NCI-H187 treated with DMSO at 0.1 percent for 48 hours (cell line): ENCODE data around the gene MOGAT1.
"Not testable (repeated sequence)": the region's sequence is repeated elsewhere in the genome, so short reads cannot be mapped to it uniquely, and the experiment has no call there.

ENCODE experiments used
- DNase-seq: peaks from one replicate; lab custom pipeline; 2025; lab: John Stamatoyannopoulos, UW

MOGAT1 gene

DNA sequence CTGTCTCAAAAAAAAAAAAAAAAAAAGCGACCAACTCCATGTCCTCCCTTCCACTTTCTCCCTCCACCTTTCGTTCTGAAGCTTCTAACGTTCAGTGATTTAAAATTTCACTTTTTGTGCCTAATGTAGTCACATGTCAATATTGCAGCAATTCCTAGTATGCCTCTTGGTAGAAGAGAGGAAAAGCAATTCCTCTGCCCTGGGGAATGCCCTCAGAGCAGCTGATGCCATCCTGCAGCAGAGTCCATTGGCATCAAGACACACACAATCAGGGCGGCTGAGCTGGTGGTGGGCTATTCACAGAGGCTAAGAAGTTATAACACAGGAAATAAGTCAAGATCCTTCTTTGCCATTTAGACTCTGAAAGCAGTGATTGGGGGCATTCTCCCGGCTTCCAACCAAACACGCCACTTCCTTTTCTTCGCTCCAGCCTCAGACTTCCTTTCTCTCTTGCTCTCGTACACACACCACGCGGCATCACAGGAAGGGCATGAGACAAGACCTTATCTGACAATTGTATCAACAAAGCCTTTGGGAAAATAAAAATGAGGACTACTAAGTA lies 71.9 kb downstream of the MOGAT1 start:
- no peak for DNase-seq

- no peak for DNase-seq
Measured at GRCh38 chr2:222745836-222746559, 74.5 kb downstream of the MOGAT1 start.

GRCh38 chr2:222747526-222748160 lies 76.2 kb downstream of the MOGAT1 start:
- no peak for DNase-seq

GRCh38 chr2:222750533-222750932 lies 79.1 kb downstream of the MOGAT1 start:
- DNase-seq = no peak

DNA sequence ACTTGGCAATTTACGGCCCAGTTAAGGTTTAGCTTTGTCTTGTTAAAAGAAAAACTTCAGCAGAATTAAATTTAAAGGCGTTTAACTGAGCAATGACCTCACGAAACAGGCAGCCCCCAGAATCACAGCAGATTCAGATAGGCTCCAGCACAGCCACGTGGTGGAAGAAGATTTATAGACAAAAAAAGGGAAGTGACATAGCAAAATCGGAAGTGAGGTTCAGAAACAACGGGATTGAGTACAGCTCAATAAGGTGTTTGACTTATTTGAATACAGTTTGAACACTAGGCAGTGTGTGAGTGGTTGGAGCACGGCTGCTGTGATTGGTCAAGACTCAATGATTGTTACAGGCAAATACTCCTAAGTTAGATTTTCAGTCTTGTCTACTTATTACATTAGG lies 79.8 kb downstream of the MOGAT1 start:
- DNase-seq = no peak

- no peak for DNase-seq
Measured at GRCh38 chr2:222751821-222752719, 80.6 kb downstream of the MOGAT1 start.

DNA sequence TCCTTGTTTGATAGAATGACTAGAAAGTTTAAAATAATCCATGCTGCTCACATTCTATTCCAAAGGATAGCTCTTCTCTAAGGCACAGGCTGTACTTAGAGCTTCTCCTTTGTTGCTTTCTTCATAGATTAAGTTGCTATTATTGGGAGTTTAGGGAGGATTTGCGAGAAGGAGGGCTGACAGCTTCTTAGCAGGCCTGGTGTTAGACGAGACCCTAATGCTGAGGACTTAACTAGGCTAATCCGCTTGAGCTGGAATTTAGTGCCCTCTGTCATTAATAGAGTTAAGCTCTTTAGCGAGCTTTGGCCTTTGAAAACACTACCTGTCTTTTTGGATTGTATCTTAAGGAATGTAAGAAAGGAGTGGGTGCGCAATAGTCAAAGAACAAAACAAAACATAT lies 81.3 kb downstream of the MOGAT1 start:
- no peak for DNase-seq

DNA sequence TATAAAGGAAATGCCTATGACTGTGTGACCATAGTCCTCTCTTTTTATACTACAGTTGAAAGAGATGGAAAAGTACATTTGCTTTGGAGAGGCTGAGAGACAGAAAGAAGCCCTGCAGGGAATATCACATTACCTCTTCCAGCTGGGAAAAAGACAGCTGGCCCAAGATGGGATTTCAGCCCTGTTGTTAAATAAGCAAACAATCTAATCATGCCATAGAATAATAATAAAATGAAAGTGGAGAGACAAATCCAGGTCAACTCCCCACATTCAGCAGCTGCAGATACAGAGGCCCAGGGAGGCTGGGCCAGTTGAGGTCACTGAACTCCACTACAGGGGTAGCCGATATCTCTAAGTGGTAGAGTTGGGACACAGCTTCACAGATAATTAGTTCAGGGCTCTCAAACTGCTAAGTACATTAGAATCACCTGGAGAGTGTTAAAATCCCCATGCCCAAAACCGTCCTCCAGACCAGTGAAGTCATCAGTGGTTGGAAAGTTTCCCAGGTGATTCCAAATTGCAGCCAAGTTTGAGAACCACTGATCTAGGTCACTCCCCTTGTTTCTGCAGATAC lies 81.9 kb downstream of the MOGAT1 start:
- DNase-seq = peak; percentile 18

- no peak for DNase-seq
Measured at GRCh38 chr2:222754324-222754930, 83.0 kb downstream of the MOGAT1 start.

- DNase-seq = not testable (repeated sequence)
Measured at GRCh38 chr2:222755593-222755992, 84.1 kb downstream of the MOGAT1 start.

DNA sequence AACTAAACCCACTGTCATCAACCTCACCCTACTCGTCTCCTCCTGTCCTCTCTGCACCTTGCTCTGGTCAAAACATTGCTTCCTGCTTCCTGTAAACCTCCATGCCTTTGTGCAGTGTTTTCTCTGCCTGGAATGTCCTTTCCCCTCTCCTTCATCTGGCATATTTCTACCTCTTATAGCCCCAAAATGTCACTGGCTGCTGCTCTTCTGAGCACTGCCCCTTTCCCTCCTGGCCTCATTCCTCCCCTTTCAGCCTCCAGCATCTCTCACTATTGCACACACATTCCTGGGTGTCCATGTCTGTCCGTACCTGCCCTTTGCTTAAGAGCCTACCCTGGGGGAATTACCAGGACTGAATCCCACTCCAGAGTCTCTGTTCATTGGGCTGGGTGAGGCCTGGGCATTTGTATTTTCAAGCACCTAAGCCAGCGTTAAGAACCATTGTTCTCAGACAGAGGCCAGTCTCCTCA lies 84.9 kb downstream of the MOGAT1 start:
- DNase-seq = no peak

DNA sequence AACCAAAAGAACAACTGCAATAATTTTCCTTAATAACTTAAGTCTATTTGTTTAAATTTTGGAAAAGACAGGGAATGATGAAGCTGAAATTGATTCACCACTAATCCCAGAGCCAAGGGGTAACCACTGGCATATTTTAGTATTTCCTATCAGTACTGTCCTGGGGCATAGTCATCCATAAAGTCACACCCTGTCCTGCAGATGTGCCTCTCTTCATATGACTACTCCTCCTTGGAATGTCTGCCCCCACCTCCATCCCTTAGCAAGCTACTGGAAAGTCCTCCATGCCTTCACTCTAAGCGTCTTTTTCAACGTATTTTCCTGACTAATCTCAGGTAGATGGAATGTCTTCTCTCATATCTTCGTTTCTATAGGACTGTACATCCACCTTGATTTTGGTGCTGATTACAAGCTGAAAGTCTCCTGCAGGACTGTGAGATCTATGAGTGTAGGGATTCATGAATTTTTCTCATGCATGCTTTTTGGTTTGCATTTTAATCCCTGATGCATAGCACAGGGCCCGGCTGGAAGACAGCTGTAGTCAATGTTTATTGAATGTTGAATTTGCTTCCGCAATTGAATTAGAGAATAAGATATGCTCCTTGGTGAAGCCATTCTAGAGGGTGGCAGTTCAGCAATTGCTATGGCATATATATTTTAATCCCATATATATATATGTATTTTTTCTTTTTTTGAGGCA lies 85.6 kb downstream of the MOGAT1 start:
- no peak for DNase-seq
